OCI-LY7 (cell line): Measurements from ENCODE around the gene HVCN1. TPM values are rescaled to one million over a fixed set of nuclear protein-coding genes. Genes with fewer than 3 reads are reported as not detected.
"Not testable (repeated sequence)": the region's sequence is repeated elsewhere in the genome, so short reads cannot be mapped to it uniquely, and the experiment has no call there.

ENCODE experiments used
- BruUV-seq: library from RNA; stranded (reverse); fragments of 400-500 nt; replicated peaks from 2 replicates; lab custom pipeline; 2021; lab: Mats Ljungman, UMichigan
- CTCF ChIA-PET: fragments of 300-600 bp; sonication (Branson Sonifier 250); formaldehyde crosslinking; loops from one replicate; lab custom pipeline; 2022; ENCODE audit warnings: antibody characterized with exemption; ENCODE audit not compliant: unreplicated experiment; lab: Charles Lee
- POLR2A ChIA-PET: fragments of 300-600 bp; sonication (Branson Sonifier 250); formaldehyde crosslinking; loops from one replicate; lab custom pipeline; 2022; ENCODE audit warnings: antibody characterized with exemption; lab: Charles Lee
- DNase-seq: peaks from one replicate; pipeline ENCODE4 v3.0.0-alpha.2; 2015; ENCODE audit warnings: low spot score
- H2AFZ ChIP-seq: fragments of 200-600 bp; sonication (generic), shearing (Covaris generic); 2 replicates; pipeline ENCODE4 v1.6.1; 2014; ENCODE audit warnings: mild to moderate bottlenecking, antibody characterized with exemption, low read length, moderate library complexity
- H3K27ac ChIP-seq: fragments of 200-600 bp; sonication (generic); 2 replicates; pipeline ENCODE4 v1.5.1; 2014; ENCODE audit warnings: mixed run types, low read depth, mild to moderate bottlenecking, moderate library complexity, low read length, inconsistent platforms; ENCODE audit not compliant: poor library complexity, severe bottlenecking
- H3K36me3 ChIP-seq: fragments of 200-600 bp; sonication (generic); 2 replicates; pipeline ENCODE4 v1.6.1; 2014; ENCODE audit warnings: mild to moderate bottlenecking, antibody characterized with exemption, low read length, moderate library complexity, mixed read lengths; ENCODE audit not compliant: insufficient read depth
- H3K4me1 ChIP-seq: fragments of 200-600 bp; sonication (generic); 2 replicates; pipeline ENCODE4 v1.5.1; 2014; ENCODE audit warnings: mild to moderate bottlenecking, low read length; ENCODE audit not compliant: insufficient read depth, poor library complexity, severe bottlenecking
- H3K4me2 ChIP-seq: fragments of 200-600 bp; sonication (generic); 2 replicates; pipeline ENCODE4 v1.6.1; 2014; ENCODE audit warnings: mild to moderate bottlenecking, low read length
- H3K4me3 ChIP-seq: fragments of 200-600 bp; sonication (generic); 2 replicates; pipeline ENCODE4 v1.5.1; 2014; ENCODE audit warnings: mild to moderate bottlenecking, low read depth, low read length; ENCODE audit not compliant: poor library complexity, severe bottlenecking
- H3K79me2 ChIP-seq: fragments of 200-600 bp; sonication (generic); 2 replicates; pipeline ENCODE4 v1.6.1; 2016; ENCODE audit warnings: low read depth, mild to moderate bottlenecking, low read length, moderate library complexity, mixed read lengths; ENCODE audit not compliant: insufficient read depth
- H3K9me2 ChIP-seq: fragments of 200-600 bp; sonication (generic); 2 replicates; pipeline ENCODE4 v1.6.1; 2016; ENCODE audit warnings: mild to moderate bottlenecking, low read length, mixed read lengths; ENCODE audit not compliant: insufficient read depth
- H3K9me3 ChIP-seq: fragments of 200-600 bp; sonication (generic); 2 replicates; pipeline ENCODE4 v1.6.1; 2014; ENCODE audit warnings: mild to moderate bottlenecking, mixed run types, low read length, mixed read lengths
- H4K20me1 ChIP-seq: fragments of 200-600 bp; sonication (generic); 2 replicates; pipeline ENCODE4 v1.6.1; 2014; ENCODE audit warnings: mild to moderate bottlenecking, antibody characterized with exemption, low read length, moderate library complexity, mixed read lengths; ENCODE audit not compliant: insufficient read depth
- CTCF ChIP-seq: fragments of 200-600 bp; sonication (generic); conservative IDR thresholded peaks from 2 replicates; pipeline ENCODE4 v1.5.1; 2014; ENCODE audit warnings: mild to moderate bottlenecking, antibody characterized with exemption, low read length, moderate library complexity, mixed read lengths
- EZH2phosphoT487 ChIP-seq: fragments of 200-600 bp; sonication (generic); IDR thresholded peaks from 2 replicates; pipeline ENCODE4 v1.6.1; 2018; ENCODE audit warnings: low read depth, borderline replicate concordance, mild to moderate bottlenecking, mixed run types, antibody characterized with exemption, low read length, moderate library complexity, mixed read lengths
- intact Hi-C: fragments of 100-400 bp; cut with micrococcal nuclease; formaldehyde crosslinking; loops from one replicate; pipeline ENCODE4 v1.10.0; 2022; ENCODE audit not compliant: unreplicated experiment
- total RNA-seq, 2 experiments: library from RNA; depleted of rRNA in 1 of 2; stranded (reverse); fragments of >200 nt in 1 of 2; shearing (Covaris generic) in 1 of 2; gene quantifications; 2 replicates each; pipeline ENCODE4 v1.2.3, GENCODE V29; 2014 to 2022

The HVCN1 gene
- total RNA-seq, 2 experiments from 2014 or later = 4.5 to 9.3 TPM

DNA sequence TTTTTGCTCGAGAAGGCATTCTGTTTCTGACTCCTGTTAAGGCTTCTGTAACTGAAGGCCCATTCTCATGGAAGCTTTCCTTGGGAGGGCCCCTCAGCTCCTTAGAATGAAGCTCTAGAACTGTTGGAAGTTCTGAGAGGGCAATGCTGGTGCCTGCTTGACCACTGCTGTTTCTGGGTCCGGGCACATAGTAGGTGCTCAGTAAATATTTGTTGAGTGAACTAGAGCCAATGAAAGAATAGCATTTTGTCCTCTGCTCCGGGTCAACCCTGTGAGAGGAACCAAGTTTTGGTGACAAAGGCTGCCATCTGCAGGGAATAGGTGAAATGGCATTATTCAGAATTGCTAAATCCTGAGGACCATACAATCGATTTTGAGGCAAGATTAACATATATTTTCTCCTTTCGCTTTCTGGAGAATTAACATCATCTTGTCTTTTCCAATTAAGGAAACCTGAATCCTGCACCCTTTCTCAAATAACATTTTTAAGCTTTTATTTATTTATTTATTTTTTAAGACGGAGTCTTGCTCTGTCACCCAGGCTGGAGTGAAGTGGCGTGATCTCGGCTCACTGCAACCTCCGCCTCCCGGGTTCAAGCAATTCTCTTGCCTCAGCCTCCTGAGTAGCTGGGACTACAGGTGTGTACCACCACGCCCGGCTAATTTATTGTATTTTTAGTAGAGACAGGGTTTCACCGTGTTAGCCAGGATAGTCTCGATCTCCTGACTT lies 86.7 kb downstream of the HVCN1 start:
- CTCF ChIA-PET = interaction anchor here (0.8 to 1.9 kb wide), 5 partner anchors 37 to 152 kb away, joined by 3 to 5 read pairs (median 3); partner anchors contain the start of genes ARPC3, FAM216A and GPN3
- peak; percentile 87 for TF ChIP-seq CTCF
- H3K9me3 ChIP-seq, H3K4me2 ChIP-seq, H3K36me3 ChIP-seq, H3K4me3 ChIP-seq, BruUV-seq, H3K9me2 ChIP-seq, H3K27ac ChIP-seq, H2AFZ ChIP-seq, H3K79me2 ChIP-seq, H4K20me1 ChIP-seq: not testable (repeated sequence)
- POLR2A ChIA-PET = interaction anchor here (0.7 to 1.4 kb wide), 6 partner anchors 11 to 102 kb away, joined by 3 to 4 read pairs (median 4); partner anchors contain the start of gene TCTN1
- DNase-seq = peak; percentile 81
- intact Hi-C loops = loop anchor here (1.0 to 5.0 kb wide), 4 partner anchors 96 to 500 kb away; no protein-coding TSS in a partner anchor
- peaks cover 29% of the 10 kb centered on the region for H3K4me1 ChIP-seq

GRCh38 chr12:110600254-110600653 lies 88.7 kb downstream of the HVCN1 start:
- H4K20me1 ChIP-seq = no peaks in the 10 kb centered on the region
- ChIA-PET CTCF (interaction anchor here (0.7 kb wide), 2 partner anchors 77 to 151 kb away, joined by 3 to 4 read pairs; no protein-coding TSS in a partner anchor), POLR2A (interaction anchor here (0.6 to 1.6 kb wide), 5 partner anchors 10 to 164 kb away, joined by 3 to 5 read pairs (median 3); partner anchors contain the start of gene ARPC3)
- H3K4me2 ChIP-seq = no peak overlapping the region
- intact Hi-C loops = loop anchor here (1.0 to 5.0 kb wide), 7 partner anchors 48 to 498 kb away; partner anchors contain the start of gene ARPC3
- no peak overlapping the region for H2AFZ ChIP-seq
- no peak overlapping the region for H3K4me3 ChIP-seq
- no peak overlapping the region for H3K27ac ChIP-seq
- H3K79me2 ChIP-seq = no peaks in the 10 kb centered on the region
- H3K9me2 ChIP-seq = no peaks in the 10 kb centered on the region
- BruUV-seq = no TSS peak
- H3K36me3 ChIP-seq = no peaks in the 10 kb centered on the region
- H3K9me3 ChIP-seq = no peaks in the 10 kb centered on the region
- TF ChIP-seq EZH2phosphoT487 (no peak), CTCF (peak; percentile 84)
- peak; percentile 70 for DNase-seq
- peaks cover 13% of the 10 kb centered on the region for H3K4me1 ChIP-seq

- DNase-seq = no peak
- no peak overlapping the region for H2AFZ ChIP-seq
- intact Hi-C loops = no loop called here
- peaks cover 4% of the 10 kb centered on the region for H3K4me1 ChIP-seq
- ChIA-PET CTCF (no interaction called here), POLR2A (interaction anchor here (0.6 to 1.4 kb wide), 6 partner anchors 9 to 495 kb away, joined by 3 to 6 read pairs (median 4); partner anchors contain the start of gene ARPC3)
- H3K9me3 ChIP-seq = no peaks in the 10 kb centered on the region
- H3K4me3 ChIP-seq = no peak overlapping the region
- no peaks in the 10 kb centered on the region for H3K9me2 ChIP-seq
- no peak overlapping the region for H3K27ac ChIP-seq
- TF ChIP-seq EZH2phosphoT487 (no peak), CTCF (no peak)
- no peaks in the 10 kb centered on the region for H3K36me3 ChIP-seq
- no peaks in the 10 kb centered on the region for H3K79me2 ChIP-seq
- BruUV-seq = no TSS peak
- H3K4me2 ChIP-seq = no peak overlapping the region
- H4K20me1 ChIP-seq = no peaks in the 10 kb centered on the region
These were observed 89.6 kb downstream of the HVCN1 start for GRCh38 chr12:110599334-110599733.
